H9 (cell line): ENCODE data around the gene PIP4K2A. TPM values are rescaled to one million over a fixed set of nuclear protein-coding genes. Genes with fewer than 3 reads are reported as not detected.

ENCODE experiments used
- DNase-seq: peaks from one replicate; pipeline ENCODE4 v3.0.0-alpha.2; 2017
- H2AFZ ChIP-seq: one replicate; pipeline ENCODE4 v1.6.1; 2013; ENCODE audit warnings: mild to moderate bottlenecking, low read length, control low read depth, moderate library complexity
- H2AK5ac ChIP-seq: 2 replicates; pipeline ENCODE4 v1.6.1; 2013; ENCODE audit warnings: low read length, control low read depth, mixed read lengths; ENCODE audit not compliant: insufficient read length
- H2BK120ac ChIP-seq: one replicate; pipeline ENCODE4 v1.6.1; 2013; ENCODE audit warnings: low read depth, mild to moderate bottlenecking, low read length, control low read depth, inconsistent platforms; ENCODE audit not compliant: poor library complexity, severe bottlenecking
- H2BK12ac ChIP-seq: 2 replicates; pipeline ENCODE4 v1.6.1; 2013; ENCODE audit warnings: low read length, control low read depth, mixed read lengths, low read depth; ENCODE audit not compliant: insufficient read length
- H2BK15ac ChIP-seq: 2 replicates; pipeline ENCODE4 v1.6.1; 2013; ENCODE audit warnings: low read depth, low read length, control low read depth
- H2BK20ac ChIP-seq: one replicate; pipeline ENCODE4 v1.6.1; 2013; ENCODE audit warnings: low read depth, mild to moderate bottlenecking, low read length, control low read depth, inconsistent platforms; ENCODE audit not compliant: poor library complexity, severe bottlenecking
- H2BK5ac ChIP-seq: 2 replicates; pipeline ENCODE4 v1.6.1; 2013; ENCODE audit warnings: low read length, control low read depth, mixed read lengths; ENCODE audit not compliant: insufficient read length
- H3K14ac ChIP-seq: 2 replicates; pipeline ENCODE4 v1.6.1; 2013; ENCODE audit warnings: low read length, control low read depth; ENCODE audit not compliant: insufficient read depth
- H3K18ac ChIP-seq: 2 replicates; pipeline ENCODE4 v1.6.1; 2013; ENCODE audit warnings: low read depth, mild to moderate bottlenecking, mixed read lengths, low read length, control low read depth; ENCODE audit not compliant: insufficient read length
- H3K23ac ChIP-seq: 2 replicates; pipeline ENCODE4 v1.6.1; 2013; ENCODE audit warnings: low read length, control low read depth, mixed read lengths, low read depth; ENCODE audit not compliant: insufficient read length
- H3K23me2 ChIP-seq: 2 replicates; pipeline ENCODE4 v1.6.1; 2013; ENCODE audit warnings: low read depth, mild to moderate bottlenecking, mixed read lengths, low read length, control low read depth; ENCODE audit not compliant: insufficient read length, poor library complexity, severe bottlenecking
- H3K27ac ChIP-seq: 2 replicates; pipeline ENCODE4 v1.5.1; 2013; ENCODE audit warnings: low read length, control low read depth, mixed read lengths, low read depth; ENCODE audit not compliant: insufficient read length
- H3K27me3 ChIP-seq: 2 replicates; pipeline ENCODE4 v1.6.1; 2013; ENCODE audit warnings: low read length, control low read depth, inconsistent platforms; ENCODE audit not compliant: insufficient read depth
- H3K4ac ChIP-seq: 2 replicates; pipeline ENCODE4 v1.6.1; 2013; ENCODE audit warnings: low read depth, mild to moderate bottlenecking, control low read depth, inconsistent platforms, low read length, moderate library complexity
- H3K4me1 ChIP-seq: 2 replicates; pipeline ENCODE4 v1.6.1; 2013; ENCODE audit warnings: low read length, control low read depth, inconsistent platforms; ENCODE audit not compliant: insufficient read depth
- H3K4me2 ChIP-seq: 2 replicates; pipeline ENCODE4 v1.6.1; 2013; ENCODE audit warnings: low read length, control low read depth, mixed read lengths; ENCODE audit not compliant: insufficient read length, insufficient read depth
- H3K56ac ChIP-seq: 2 replicates; pipeline ENCODE4 v1.6.1; 2013; ENCODE audit warnings: low read depth, mild to moderate bottlenecking, mixed read lengths, low read length, control low read depth; ENCODE audit not compliant: insufficient read length
- H3K79me1 ChIP-seq: 2 replicates; pipeline ENCODE4 v1.6.1; 2013; ENCODE audit warnings: low read depth, mild to moderate bottlenecking, moderate library complexity, low read length, control low read depth, inconsistent platforms; ENCODE audit not compliant: insufficient read depth, poor library complexity, severe bottlenecking
- H3K79me2 ChIP-seq: 2 replicates; pipeline ENCODE4 v1.6.1; 2013; ENCODE audit warnings: low read length, control low read depth, inconsistent platforms; ENCODE audit not compliant: insufficient read depth
- H3K9ac ChIP-seq: 2 replicates; pipeline ENCODE4 v1.6.1; 2013; ENCODE audit warnings: low read length, control low read depth, mixed read lengths; ENCODE audit not compliant: insufficient read length; ENCODE audit errors: extremely low read depth
- H3K9me3 ChIP-seq: one replicate; pipeline ENCODE4 v1.6.1; 2013; ENCODE audit warnings: low read depth, low read length, inconsistent platforms; ENCODE audit not compliant: control insufficient read depth
- H3T11ph ChIP-seq: one replicate; pipeline ENCODE4 v1.6.1; 2013; ENCODE audit warnings: mild to moderate bottlenecking, low read length, control low read depth, inconsistent platforms
- H4K20me1 ChIP-seq: one replicate; pipeline ENCODE4 v1.6.1; 2013; ENCODE audit not compliant: control insufficient read depth, insufficient read length, insufficient read depth
- H4K5ac ChIP-seq: 2 replicates; pipeline ENCODE4 v1.6.1; 2013; ENCODE audit warnings: low read depth, mild to moderate bottlenecking, mixed read lengths, low read length, control low read depth; ENCODE audit not compliant: insufficient read length
- H4K8ac ChIP-seq: replicated peaks from 2 replicates; pipeline ENCODE4 v1.6.1; 2013; ENCODE audit warnings: low read length, control low read depth, mixed read lengths, low read depth; ENCODE audit not compliant: insufficient read length
- H4K91ac ChIP-seq: 2 replicates; pipeline ENCODE4 v1.6.1; 2013; ENCODE audit warnings: low read depth, mild to moderate bottlenecking, moderate library complexity, mixed read lengths, low read length, control low read depth; ENCODE audit not compliant: insufficient read length
- H3K27ac Mint-ChIP-seq, 3 experiments: 2 replicates in 2 of 3; 3 replicates in 1 of 3; pipeline ENCODE4 v1.8.0; 2020 to 2021; ENCODE audit warnings: mixed read lengths in 3 of 3, mild to moderate bottlenecking in 1 of 3, moderate library complexity in 1 of 3
- H3K27me3 Mint-ChIP-seq: 2 replicates; pipeline ENCODE4 v1.8.0; 2021; ENCODE audit warnings: low read depth, mild to moderate bottlenecking, moderate library complexity, mixed read lengths
- H3K36me3 Mint-ChIP-seq, 3 experiments: 2 replicates in 2 of 3; 3 replicates in 1 of 3; pipeline ENCODE4 v1.8.0; 2020 to 2021; ENCODE audit warnings: low read depth in 3 of 3, mixed read lengths in 3 of 3; ENCODE audit not compliant: insufficient read depth in 1 of 3
- H3K4me1 Mint-ChIP-seq, 2 experiments: 2 replicates each; pipeline ENCODE4 v1.8.0; 2020; ENCODE audit warnings: mixed read lengths in 2 of 2
- H3K4me3 Mint-ChIP-seq, 2 experiments: 2 replicates in 1 of 2; 3 replicates in 1 of 2; pipeline ENCODE4 v1.8.0; 2020 to 2021; ENCODE audit warnings: mild to moderate bottlenecking in 2 of 2, mixed read lengths in 2 of 2, moderate library complexity in 1 of 2
- H3K9me3 Mint-ChIP-seq, 2 experiments: 2 replicates in 1 of 2; 3 replicates in 1 of 2; pipeline ENCODE4 v1.8.0; 2020; ENCODE audit warnings: mild to moderate bottlenecking in 2 of 2, mixed read lengths in 2 of 2, moderate library complexity in 1 of 2
- WGBS: extraction: QIAGEN DNeasy Blood & Tissue Kit; methylation state at CpG from one replicate; pipeline ENCODE4 v1.1.7; 2013; ENCODE audit warnings: missing lambda C conversion rate, low lambda C conversion rate, mixed read lengths; ENCODE audit not compliant: insufficient read length; ENCODE audit errors: extremely low coverage; 5-methylcytosine and 5-hydroxymethylcytosine counted together
- total RNA-seq: library from RNA; stranded (reverse); gene quantifications from 2 replicates; pipeline ENCODE4 v1.2.1, GENCODE V29; 2021
- TF ChIP-seq, protein P1 (sequence below): fragments of 200-600 bp; sonication (generic); conservative IDR thresholded peaks from 3 replicates; pipeline ENCODE4 v1.8.0; 2021; ENCODE audit warnings: antibody characterized with exemption, mild to moderate bottlenecking

Gene PIP4K2A
- total RNA-seq, 1 experiment from 2014 or later, result 33.6 TPM

GRCh38 chr10:22556774-22557173, 157.6 kb downstream of the PIP4K2A start:
- DNase-seq, result no peak
- Mint-ChIP-seq H3K4me1 (peaks cover 6 to 13% of the 10 kb centered on the region in 2 experiments), H3K36me3 (no peaks in the 10 kb centered on the region), H3K27ac (0 out of 7 replicates have a peak overlapping the region, but pooled peaks of 1 of the 3 experiments have one; percentile 87), H3K4me3 (no peak overlapping the region), H3K9me3 (no peaks in the 10 kb centered on the region), H3K27me3 (no peaks in the 10 kb centered on the region)
- Histone ChIP-seq H3K27me3 (no peaks in the 10 kb centered on the region), H2BK5ac (no peak overlapping the region), H3K9ac (no peak overlapping the region), H2AK5ac (no peak overlapping the region), H4K5ac (no peak overlapping the region), H3T11ph (no peak overlapping the region), H3K9me3 (no peaks in the 10 kb centered on the region), H3K4me1 (no peaks in the 10 kb centered on the region), H2BK15ac (no peak overlapping the region), H3K23ac (no peak overlapping the region), H2AFZ (no peak overlapping the region), H2BK12ac (no peak overlapping the region), H3K79me2 (no peaks in the 10 kb centered on the region), H2BK20ac (no peak overlapping the region), H3K27ac (no peak overlapping the region), H3K4ac (no peak overlapping the region), H3K79me1 (no peaks in the 10 kb centered on the region), H4K20me1 (no peaks in the 10 kb centered on the region), H4K8ac (no peak overlapping the region), H3K18ac (no peak overlapping the region), H3K23me2 (no peaks in the 10 kb centered on the region), H4K91ac (no peak overlapping the region), H3K56ac (no peak overlapping the region), H2BK120ac (no peak overlapping the region), H3K4me2 (no peak overlapping the region), H3K14ac (no peak overlapping the region)
- no CpG with 5 or more reads among the region's 6 CpGs for WGBS
- TF ChIP-seq, protein P1, sequence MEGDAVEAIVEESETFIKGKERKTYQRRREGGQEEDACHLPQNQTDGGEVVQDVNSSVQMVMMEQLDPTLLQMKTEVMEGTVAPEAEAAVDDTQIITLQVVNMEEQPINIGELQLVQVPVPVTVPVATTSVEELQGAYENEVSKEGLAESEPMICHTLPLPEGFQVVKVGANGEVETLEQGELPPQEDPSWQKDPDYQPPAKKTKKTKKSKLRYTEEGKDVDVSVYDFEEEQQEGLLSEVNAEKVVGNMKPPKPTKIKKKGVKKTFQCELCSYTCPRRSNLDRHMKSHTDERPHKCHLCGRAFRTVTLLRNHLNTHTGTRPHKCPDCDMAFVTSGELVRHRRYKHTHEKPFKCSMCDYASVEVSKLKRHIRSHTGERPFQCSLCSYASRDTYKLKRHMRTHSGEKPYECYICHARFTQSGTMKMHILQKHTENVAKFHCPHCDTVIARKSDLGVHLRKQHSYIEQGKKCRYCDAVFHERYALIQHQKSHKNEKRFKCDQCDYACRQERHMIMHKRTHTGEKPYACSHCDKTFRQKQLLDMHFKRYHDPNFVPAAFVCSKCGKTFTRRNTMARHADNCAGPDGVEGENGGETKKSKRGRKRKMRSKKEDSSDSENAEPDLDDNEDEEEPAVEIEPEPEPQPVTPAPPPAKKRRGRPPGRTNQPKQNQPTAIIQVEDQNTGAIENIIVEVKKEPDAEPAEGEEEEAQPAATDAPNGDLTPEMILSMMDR, result no peak
